Measurements from ENCODE around the gene PLCH1.

The PLCH1 gene

GRCh38 chr3:155528579-155528978 is 216.3 kb downstream of the PLCH1 start:
- DNase-seq (ENCODE audit: low spot score), result no peak

- no peak for DNase-seq (ENCODE audit: low spot score)
Observed at GRCh38 chr3:155525324-155525833, 219.5 kb downstream of the PLCH1 start.

- DNase-seq (ENCODE audit: low spot score), result no peak
Observed at GRCh38 chr3:155520463-155520862, 224.4 kb downstream of the PLCH1 start.

- peak; percentile 20 for DNase-seq (ENCODE audit: low spot score)
Observed at GRCh38 chr3:155519078-155519477, 225.8 kb downstream of the PLCH1 start.

GRCh38 chr3:155517903-155518302 is 227.0 kb downstream of the PLCH1 start:
- DNase-seq (ENCODE audit: low spot score), result no peak

GRCh38 chr3:155516439-155516838 is 228.4 kb downstream of the PLCH1 start:
- no peak for DNase-seq (ENCODE audit: low spot score)

GRCh38 chr3:155512867-155513261 is 232.0 kb downstream of the PLCH1 start:
- no peak for DNase-seq (ENCODE audit: low spot score)

- DNase-seq (ENCODE audit: low spot score), result no peak
Observed at GRCh38 chr3:155512175-155512866, 232.6 kb downstream of the PLCH1 start.

- no peak for DNase-seq (ENCODE audit: low spot score)
Observed at GRCh38 chr3:155504682-155505081, 240.2 kb downstream of the PLCH1 start.

- DNase-seq (ENCODE audit: low spot score), result no peak
Observed at GRCh38 chr3:155502630-155503029, 242.2 kb downstream of the PLCH1 start.

- DNase-seq (ENCODE audit: low spot score), result no peak
Observed at GRCh38 chr3:155500194-155500818, 244.6 kb downstream of the PLCH1 start.

- DNase-seq (ENCODE audit: low spot score), result no peak
Observed at GRCh38 chr3:155497930-155498647, 246.8 kb downstream of the PLCH1 start.

GRCh38 chr3:155496206-155496605 is 248.7 kb downstream of the PLCH1 start:
- DNase-seq (ENCODE audit: low spot score), result no peak

GRCh38 chr3:155495387-155495786 is 249.5 kb downstream of the PLCH1 start:
- no peak for DNase-seq (ENCODE audit: low spot score)

GRCh38 chr3:155494332-155494731 is 250.5 kb downstream of the PLCH1 start:
- DNase-seq (ENCODE audit: low spot score), result peak; percentile 49

- DNase-seq (ENCODE audit: low spot score), result no peak
Observed at GRCh38 chr3:155492841-155493240, 252.0 kb downstream of the PLCH1 start.

- peak; percentile 37 for DNase-seq (ENCODE audit: low spot score)
Observed at GRCh38 chr3:155491696-155492095, 253.2 kb downstream of the PLCH1 start.

- no peak for DNase-seq (ENCODE audit: low spot score)
Observed at GRCh38 chr3:155488671-155489070, 256.2 kb downstream of the PLCH1 start.

- no peak for DNase-seq (ENCODE audit: low spot score)
Observed at GRCh38 chr3:155485897-155486296, 259.0 kb downstream of the PLCH1 start.

GRCh38 chr3:155481591-155481990 is 263.3 kb downstream of the PLCH1 start:
- no peak for DNase-seq (ENCODE audit: low spot score)

GRCh38 chr3:155481089-155481488 is 263.8 kb downstream of the PLCH1 start:
- DNase-seq (ENCODE audit: low spot score), result no peak

- DNase-seq (ENCODE audit: low spot score), result no peak
Observed at GRCh38 chr3:155465664-155466063, 279.2 kb downstream of the PLCH1 start.

- DNase-seq (ENCODE audit: low spot score), result no peak
Observed at GRCh38 chr3:155462672-155463071, 282.2 kb downstream of the PLCH1 start.
